HepG2 (cell line): ENCODE measurements around the gene FGFR3. TPM values are rescaled to one million over a fixed set of nuclear protein-coding genes. Genes with fewer than 3 reads are reported as not detected.
A peak's percentile ranks its signal among the peaks of the same experiment; 100 is the strongest.

Experiments
- CREM ChIP-seq, 2 experiments: sonication (generic) in 1 of 2; formaldehyde crosslinking in 1 of 2; IDR thresholded peaks; 2 replicates each; pipeline versions ENCODE4 v1.4.0 to v1.6.1; 2016 to 2020; ENCODE audit warnings: antibody characterized with exemption in 1 of 2, mild to moderate bottlenecking in 1 of 2, missing genetic modification reagents in 1 of 2
- GABPA ChIP-seq, 2 experiments: IDR thresholded peaks; 2 replicates each; pipeline ENCODE4 v1.6.1; 2011 to 2016; ENCODE audit warnings: low read depth in 2 of 2, low read length in 1 of 2, missing biosample characterization in 1 of 2, missing genetic modification characterization in 1 of 2
- HOXD1 ChIP-seq: sonication (generic); formaldehyde crosslinking; IDR thresholded peaks from 2 replicates; pipeline ENCODE4 v1.5.0; 2020; ENCODE audit warnings: missing genetic modification reagents
- JUND ChIP-seq: sonication (generic); formaldehyde crosslinking; IDR thresholded peaks from 2 replicates; pipeline ENCODE4 v1.8.0; 2022; ENCODE audit warnings: mild to moderate bottlenecking, missing genetic modification reagents
- KDM3A ChIP-seq: IDR thresholded peaks from 2 replicates; pipeline ENCODE4 v1.6.1; 2018; ENCODE audit warnings: low read depth, missing compliant biosample characterization
- MYNN ChIP-seq: sonication (generic); formaldehyde crosslinking; IDR thresholded peaks from 2 replicates; pipeline ENCODE4 v1.4.0; 2020; ENCODE audit warnings: mild to moderate bottlenecking, low read depth, missing genetic modification reagents
- NFE2L2 ChIP-seq: fragments of 150-350 bp; IDR thresholded peaks from 2 replicates; pipeline ENCODE4 v1.6.1; 2014; ENCODE audit warnings: low read length
- NKX3-1 ChIP-seq: sonication (generic); formaldehyde crosslinking; IDR thresholded peaks from 2 replicates; pipeline ENCODE4 v1.5.0; 2020; ENCODE audit warnings: missing genetic modification reagents
- RBM39 ChIP-seq: fragments of 200-400 bp; formaldehyde crosslinking; IDR thresholded peaks from one replicate; pipeline ENCODE4 v1.6.1; 2018; ENCODE audit warnings: antibody characterized with exemption, mild to moderate bottlenecking, low read depth, low read length; ENCODE audit not compliant: poor library complexity, severe bottlenecking
- SMAD1 ChIP-seq: sonication (generic); formaldehyde crosslinking; IDR thresholded peaks from 2 replicates; pipeline ENCODE4 v1.4.0; 2020; ENCODE audit warnings: missing genetic modification reagents, low read depth, mild to moderate bottlenecking, borderline replicate concordance
- TP53 ChIP-seq: sonication (generic); formaldehyde crosslinking; conservative IDR thresholded peaks from 2 replicates; pipeline ENCODE4 v1.4.0; 2020; ENCODE audit warnings: missing genetic modification reagents
- ZEB1 ChIP-seq: IDR thresholded peaks from 2 replicates; pipeline ENCODE4 v1.6.1; 2012; ENCODE audit warnings: mild to moderate bottlenecking, low read depth, inconsistent platforms; ENCODE audit not compliant: insufficient replicate concordance
- ZNF468 ChIP-seq: sonication (generic); formaldehyde crosslinking; IDR thresholded peaks from 2 replicates; pipeline ENCODE4 v1.8.0; 2022; ENCODE audit warnings: mild to moderate bottlenecking, moderate library complexity, missing genetic modification reagents
- ZNF496 ChIP-seq: sonication (generic); formaldehyde crosslinking; IDR thresholded peaks from 2 replicates; pipeline ENCODE4 v1.8.1; 2023; ENCODE audit warnings: mild to moderate bottlenecking, moderate library complexity, missing genetic modification reagents; ENCODE audit not compliant: insufficient replicate concordance
- ZNF572 ChIP-seq: sonication (generic); formaldehyde crosslinking; IDR thresholded peaks from 2 replicates; pipeline ENCODE4 v1.5.1; 2020; ENCODE audit warnings: mild to moderate bottlenecking, missing genetic modification reagents
- polyA plus RNA-seq, 8 experiments: library from polyadenylated mRNA; depleted of rRNA in 3 of 8; stranded (reverse) in 7 of 8; unstranded in 1 of 8; fragments of >200 nt; fragmentation: Illumina TruSeq in 4 of 8; extraction: Trizol in 4 of 8; gene quantifications; 2 replicates each; pipeline versions ENCODE4 v1.2.1 to v1.2.3, GENCODE V29; 2011 to 2016; ENCODE audit warnings: low read depth in 4 of 8, missing spikeins in 1 of 8, mixed read lengths in 1 of 8; ENCODE audit not compliant: insufficient read depth in 1 of 8
- total RNA-seq, 5 experiments: library from RNA; depleted of rRNA; stranded (reverse); fragments of >200 nt; fragmentation: Illumina TruSeq; extraction: Trizol; gene quantifications; 2 replicates each; pipeline ENCODE4 v1.2.3, GENCODE V29; 2016; ENCODE audit warnings: low read depth in 1 of 5
- TF ChIP-seq, protein P1 (sequence below): sonication (generic); formaldehyde crosslinking; IDR thresholded peaks from 2 replicates; pipeline ENCODE4 v1.5.1; 2020; ENCODE audit warnings: mild to moderate bottlenecking, missing genetic modification reagents, moderate library complexity
- TF ChIP-seq, protein P2 (sequence below): sonication (generic); formaldehyde crosslinking; conservative IDR thresholded peaks from 2 replicates; pipeline ENCODE4 v1.8.1; 2023; ENCODE audit warnings: missing genetic modification reagents
- TF ChIP-seq, protein P3 (sequence below): sonication (generic); formaldehyde crosslinking; IDR thresholded peaks from 2 replicates; pipeline ENCODE4 v1.5.1; 2020; ENCODE audit warnings: missing genetic modification reagents, mild to moderate bottlenecking, borderline replicate concordance
- TF ChIP-seq, protein P4 (sequence below): sonication (generic); formaldehyde crosslinking; IDR thresholded peaks from 2 replicates; pipeline ENCODE4 v1.8.0; 2022; ENCODE audit warnings: mild to moderate bottlenecking, missing genetic modification reagents; ENCODE audit not compliant: insufficient replicate concordance
- TF ChIP-seq, protein P5 (sequence below): sonication (generic); formaldehyde crosslinking; IDR thresholded peaks from 2 replicates; pipeline ENCODE4 v1.5.0; 2020; ENCODE audit warnings: mild to moderate bottlenecking, missing genetic modification reagents

The FGFR3 gene
- total and polyA plus RNA-seq, 2 of the 13 experiments (the other 11 are each of a cell fraction or from before 2014, with no cell fraction given), result 103 to 109 TPM

DNA sequence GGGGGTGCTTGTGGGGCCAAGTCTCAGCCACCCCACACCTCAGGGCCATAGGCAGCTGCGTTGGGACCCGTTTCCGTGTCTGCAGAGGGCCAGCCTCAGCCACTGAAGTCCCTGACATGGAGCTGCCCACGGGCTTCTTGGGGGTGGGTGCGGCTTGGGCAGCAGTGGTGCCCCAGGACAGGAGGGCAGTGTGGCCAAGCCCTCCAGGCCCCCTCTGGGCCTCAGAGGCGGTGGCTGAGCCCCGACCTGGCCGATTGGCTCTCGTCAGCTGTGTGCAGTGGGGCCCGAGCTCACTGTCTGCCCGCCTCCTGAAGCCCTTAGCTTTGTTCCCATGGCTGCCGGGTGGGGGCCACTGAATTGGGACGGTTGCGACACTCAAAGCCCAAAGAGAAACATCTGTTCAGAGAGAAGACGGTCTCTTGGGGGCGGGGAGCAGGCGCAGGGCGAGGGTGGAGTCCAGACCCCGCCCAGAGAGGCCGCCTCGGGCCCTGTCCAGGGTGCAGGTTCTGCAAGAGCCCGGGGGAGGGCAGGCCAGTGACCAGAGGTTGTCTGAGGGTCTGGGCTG, 9.1 kb downstream of the FGFR3 start (continued):
- TF ChIP-seq, protein P1, sequence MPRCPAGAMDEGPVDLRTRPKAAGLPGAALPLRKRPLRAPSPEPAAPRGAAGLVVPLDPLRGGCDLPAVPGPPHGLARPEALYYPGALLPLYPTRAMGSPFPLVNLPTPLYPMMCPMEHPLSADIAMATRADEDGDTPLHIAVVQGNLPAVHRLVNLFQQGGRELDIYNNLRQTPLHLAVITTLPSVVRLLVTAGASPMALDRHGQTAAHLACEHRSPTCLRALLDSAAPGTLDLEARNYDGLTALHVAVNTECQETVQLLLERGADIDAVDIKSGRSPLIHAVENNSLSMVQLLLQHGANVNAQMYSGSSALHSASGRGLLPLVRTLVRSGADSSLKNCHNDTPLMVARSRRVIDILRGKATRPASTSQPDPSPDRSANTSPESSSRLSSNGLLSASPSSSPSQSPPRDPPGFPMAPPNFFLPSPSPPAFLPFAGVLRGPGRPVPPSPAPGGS, result peak; percentile 75; the same call in 1 of the 2 replicates
- no peak for TF ChIP-seq ZEB1
- no peak for TF ChIP-seq ZNF572 (CRISPR knock-in tag)
- TF ChIP-seq, protein P2, sequence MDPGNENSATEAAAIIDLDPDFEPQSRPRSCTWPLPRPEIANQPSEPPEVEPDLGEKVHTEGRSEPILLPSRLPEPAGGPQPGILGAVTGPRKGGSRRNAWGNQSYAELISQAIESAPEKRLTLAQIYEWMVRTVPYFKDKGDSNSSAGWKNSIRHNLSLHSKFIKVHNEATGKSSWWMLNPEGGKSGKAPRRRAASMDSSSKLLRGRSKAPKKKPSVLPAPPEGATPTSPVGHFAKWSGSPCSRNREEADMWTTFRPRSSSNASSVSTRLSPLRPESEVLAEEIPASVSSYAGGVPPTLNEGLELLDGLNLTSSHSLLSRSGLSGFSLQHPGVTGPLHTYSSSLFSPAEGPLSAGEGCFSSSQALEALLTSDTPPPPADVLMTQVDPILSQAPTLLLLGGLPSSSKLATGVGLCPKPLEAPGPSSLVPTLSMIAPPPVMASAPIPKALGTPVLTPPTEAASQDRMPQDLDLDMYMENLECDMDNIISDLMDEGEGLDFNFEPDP (CRISPR knock-in tag), result no peak
- TF ChIP-seq MYNN (CRISPR knock-in tag), result no peak
- no peak for TF ChIP-seq HOXD1 (CRISPR knock-in tag)
- no peak for TF ChIP-seq NKX3-1
- TF ChIP-seq GABPA (IDR thresholded peaks at IDR 0.05; ENCODE audit: low read depth, low read length), result no peak
- no peak for TF ChIP-seq GABPA (CRISPR knock-in tag; IDR thresholded peaks at IDR 0.05; ENCODE audit: low read depth)
- TF ChIP-seq SMAD1 (CRISPR knock-in tag), result no peak
- TF ChIP-seq, protein P3, sequence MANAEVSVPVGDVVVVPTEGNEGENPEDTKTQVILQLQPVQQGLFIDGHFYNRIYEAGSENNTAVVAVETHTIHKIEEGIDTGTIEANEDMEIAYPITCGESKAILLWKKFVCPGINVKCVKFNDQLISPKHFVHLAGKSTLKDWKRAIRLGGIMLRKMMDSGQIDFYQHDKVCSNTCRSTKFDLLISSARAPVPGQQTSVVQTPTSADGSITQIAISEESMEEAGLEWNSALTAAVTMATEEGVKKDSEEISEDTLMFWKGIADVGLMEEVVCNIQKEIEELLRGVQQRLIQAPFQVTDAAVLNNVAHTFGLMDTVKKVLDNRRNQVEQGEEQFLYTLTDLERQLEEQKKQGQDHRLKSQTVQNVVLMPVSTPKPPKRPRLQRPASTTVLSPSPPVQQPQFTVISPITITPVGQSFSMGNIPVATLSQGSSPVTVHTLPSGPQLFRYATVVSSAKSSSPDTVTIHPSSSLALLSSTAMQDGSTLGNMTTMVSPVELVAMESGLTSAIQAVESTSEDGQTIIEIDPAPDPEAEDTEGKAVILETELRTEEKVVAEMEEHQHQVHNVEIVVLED (CRISPR knock-in tag), result peak; percentile 67; the same call in 1 of the 2 replicates
- peak; percentile 76; the same call in 1 of the 2 replicates for TF ChIP-seq CREM (IDR thresholded peaks at IDR 0.05)
- no peak for TF ChIP-seq CREM (CRISPR knock-in tag; IDR thresholded peaks at IDR 0.05)
- TF ChIP-seq RBM39, result peak; percentile 91
- TF ChIP-seq, protein P4, sequence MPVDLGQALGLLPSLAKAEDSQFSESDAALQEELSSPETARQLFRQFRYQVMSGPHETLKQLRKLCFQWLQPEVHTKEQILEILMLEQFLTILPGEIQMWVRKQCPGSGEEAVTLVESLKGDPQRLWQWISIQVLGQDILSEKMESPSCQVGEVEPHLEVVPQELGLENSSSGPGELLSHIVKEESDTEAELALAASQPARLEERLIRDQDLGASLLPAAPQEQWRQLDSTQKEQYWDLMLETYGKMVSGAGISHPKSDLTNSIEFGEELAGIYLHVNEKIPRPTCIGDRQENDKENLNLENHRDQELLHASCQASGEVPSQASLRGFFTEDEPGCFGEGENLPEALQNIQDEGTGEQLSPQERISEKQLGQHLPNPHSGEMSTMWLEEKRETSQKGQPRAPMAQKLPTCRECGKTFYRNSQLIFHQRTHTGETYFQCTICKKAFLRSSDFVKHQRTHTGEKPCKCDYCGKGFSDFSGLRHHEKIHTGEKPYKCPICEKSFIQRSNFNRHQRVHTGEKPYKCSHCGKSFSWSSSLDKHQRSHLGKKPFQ (CRISPR knock-in tag), result no peak
- no peak for TF ChIP-seq NFE2L2
- no peak for TF ChIP-seq TP53 (CRISPR knock-in tag)
- no peak for TF ChIP-seq ZNF496
- 0 out of 2 replicates have a peak, but pooled peaks have one; percentile 13 for TF ChIP-seq KDM3A (CRISPR knock-in tag)
- TF ChIP-seq, protein P5, sequence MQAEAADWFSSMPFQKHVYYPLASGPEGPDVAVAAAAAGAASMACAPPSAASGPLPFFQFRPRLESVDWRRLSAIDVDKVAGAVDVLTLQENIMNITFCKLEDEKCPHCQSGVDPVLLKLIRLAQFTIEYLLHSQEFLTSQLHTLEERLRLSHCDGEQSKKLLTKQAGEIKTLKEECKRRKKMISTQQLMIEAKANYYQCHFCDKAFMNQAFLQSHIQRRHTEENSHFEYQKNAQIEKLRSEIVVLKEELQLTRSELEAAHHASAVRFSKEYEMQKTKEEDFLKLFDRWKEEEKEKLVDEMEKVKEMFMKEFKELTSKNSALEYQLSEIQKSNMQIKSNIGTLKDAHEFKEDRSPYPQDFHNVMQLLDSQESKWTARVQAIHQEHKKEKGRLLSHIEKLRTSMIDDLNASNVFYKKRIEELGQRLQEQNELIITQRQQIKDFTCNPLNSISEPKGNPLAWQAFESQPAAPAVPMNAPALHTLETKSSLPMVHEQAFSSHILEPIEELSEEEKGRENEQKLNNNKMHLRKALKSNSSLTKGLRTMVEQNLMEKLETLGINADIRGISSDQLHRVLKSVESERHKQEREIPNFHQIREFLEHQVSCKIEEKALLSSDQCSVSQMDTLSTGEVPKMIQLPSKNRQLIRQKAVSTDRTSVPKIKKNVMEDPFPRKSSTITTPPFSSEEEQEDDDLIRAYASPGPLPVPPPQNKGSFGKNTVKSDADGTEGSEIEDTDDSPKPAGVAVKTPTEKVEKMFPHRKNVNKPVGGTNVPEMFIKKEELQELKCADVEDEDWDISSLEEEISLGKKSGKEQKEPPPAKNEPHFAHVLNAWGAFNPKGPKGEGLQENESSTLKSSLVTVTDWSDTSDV, result no peak
- TF ChIP-seq ZNF468, result no peak
- TF ChIP-seq JUND (CRISPR knock-in tag), result no peak
